ENCODE results near the gene IL23R. TPM values are rescaled to one million over a fixed set of nuclear protein-coding genes. Genes with fewer than 3 reads are reported as not detected.

IL23R gene
- total RNA-seq, 1 donor from 2014 or later: not detected

GRCh38 chr1:67184838-67185421 is 18.7 kb downstream of the IL23R start:
- Mint-ChIP-seq H3K36me3 (ENCODE audit: low read depth, unreplicated experiment) (no peaks in the 10 kb centered on the region), H3K27me3 (ENCODE audit: unreplicated experiment) (peaks cover 2% of the 10 kb centered on the region), H3K27ac (ENCODE audit: unreplicated experiment) (no peak overlapping the region), H3K4me3 (ENCODE audit: unreplicated experiment) (no peak overlapping the region), H3K4me1 (ENCODE audit: unreplicated experiment) (no peaks in the 10 kb centered on the region), H3K9me3 (ENCODE audit: unreplicated experiment) (no peaks in the 10 kb centered on the region)
- no peak for DNase-seq (ENCODE audit: low spot score)
- TF ChIP-seq CTCF (IDR thresholded peaks at IDR 0.05; ENCODE audit: unreplicated experiment): no peak

- no peaks in the 10 kb centered on the region for H3K36me3 Mint-ChIP-seq (ENCODE audit: low read depth, unreplicated experiment)
- no peaks in the 10 kb centered on the region for H3K4me1 Mint-ChIP-seq (ENCODE audit: unreplicated experiment)
- no peaks in the 10 kb centered on the region for H3K9me3 Mint-ChIP-seq (ENCODE audit: unreplicated experiment)
- no peak overlapping the region for H3K4me3 Mint-ChIP-seq (ENCODE audit: unreplicated experiment)
- H3K27me3 Mint-ChIP-seq (ENCODE audit: unreplicated experiment): peaks cover 2% of the 10 kb centered on the region
- no peak overlapping the region for H3K27ac Mint-ChIP-seq (ENCODE audit: unreplicated experiment)
- no peak for DNase-seq (ENCODE audit: low spot score)
- TF ChIP-seq CTCF (IDR thresholded peaks at IDR 0.05; ENCODE audit: unreplicated experiment): no peak
Measured at GRCh38 chr1:67188137-67188536, 21.9 kb downstream of the IL23R start.

GRCh38 chr1:67189953-67190352 is 23.7 kb downstream of the IL23R start:
- no peaks in the 10 kb centered on the region for H3K9me3 Mint-ChIP-seq (ENCODE audit: unreplicated experiment)
- H3K27ac Mint-ChIP-seq (ENCODE audit: unreplicated experiment): no peak overlapping the region
- H3K36me3 Mint-ChIP-seq (ENCODE audit: low read depth, unreplicated experiment): no peaks in the 10 kb centered on the region
- H3K4me3 Mint-ChIP-seq (ENCODE audit: unreplicated experiment): no peak overlapping the region
- DNase-seq (ENCODE audit: low spot score): no peak
- H3K4me1 Mint-ChIP-seq (ENCODE audit: unreplicated experiment): no peaks in the 10 kb centered on the region
- H3K27me3 Mint-ChIP-seq (ENCODE audit: unreplicated experiment): peaks cover 2% of the 10 kb centered on the region
- TF ChIP-seq CTCF (IDR thresholded peaks at IDR 0.05; ENCODE audit: unreplicated experiment): no peak

- H3K27ac Mint-ChIP-seq (ENCODE audit: unreplicated experiment): no peak overlapping the region
Measured at GRCh38 chr1:67190410-67190809, 24.2 kb downstream of the IL23R start.

More at GRCh38 chr1:67190410-67190809, 24.2 kb downstream of the IL23R start:
- Mint-ChIP-seq H3K4me3 (ENCODE audit: unreplicated experiment) (no peak overlapping the region), H3K36me3 (ENCODE audit: low read depth, unreplicated experiment) (no peaks in the 10 kb centered on the region), H3K27me3 (ENCODE audit: unreplicated experiment) (peaks cover 2% of the 10 kb centered on the region), H3K9me3 (ENCODE audit: unreplicated experiment) (no peaks in the 10 kb centered on the region), H3K4me1 (ENCODE audit: unreplicated experiment) (no peaks in the 10 kb centered on the region)
- no peak for DNase-seq (ENCODE audit: low spot score)
- no peak for TF ChIP-seq CTCF (IDR thresholded peaks at IDR 0.05; ENCODE audit: unreplicated experiment)
